Astrocyte (in vitro differentiated cells and primary cell): ENCODE measurements around the gene CDKN2B-AS1. TPM values are rescaled to one million over a fixed set of nuclear protein-coding genes. Genes with fewer than 3 reads are reported as not detected.

Source experiments
- DNase-seq: peaks from one replicate; pipeline ENCODE4 v3.0.0-alpha.2; 2010; ENCODE audit warnings: low read depth
- FAIRE-seq: peaks from 2 replicates; lab custom pipeline; 2011; peaks lifted over from hg19 to GRCh38; lab: Jason Lieb, UNC
- H2AFZ ChIP-seq: 2 replicates; pipeline ENCODE4 v1.6.0; 2012; ENCODE audit warnings: low read depth, low read length, inconsistent platforms
- H3K27ac ChIP-seq: 2 replicates; pipeline ENCODE4 v1.5.1; 2011; ENCODE audit warnings: low read depth, low read length, inconsistent platforms
- H3K27me3 ChIP-seq: 2 replicates; pipeline ENCODE4 v1.6.0; 2011; ENCODE audit warnings: low read length, inconsistent platforms; ENCODE audit not compliant: insufficient read depth
- H3K36me3 ChIP-seq: 2 replicates; pipeline ENCODE4 v1.5.1; 2011; ENCODE audit warnings: low read length, inconsistent platforms; ENCODE audit not compliant: insufficient read depth
- H3K4me1 ChIP-seq: 2 replicates; pipeline ENCODE4 v1.5.1; 2011; ENCODE audit warnings: low read length, inconsistent platforms; ENCODE audit not compliant: insufficient read depth
- H3K4me2 ChIP-seq: 2 replicates; pipeline ENCODE4 v1.6.0; 2012; ENCODE audit warnings: low read length, inconsistent platforms
- H3K4me3 ChIP-seq: 2 replicates; pipeline ENCODE4 v1.5.1; 2011; ENCODE audit warnings: low read depth, mild to moderate bottlenecking, low read length, inconsistent platforms; ENCODE audit not compliant: insufficient read depth
- H3K79me2 ChIP-seq: 2 replicates; pipeline ENCODE4 v1.6.0; 2012; ENCODE audit warnings: mild to moderate bottlenecking, low read length, inconsistent platforms; ENCODE audit not compliant: insufficient read depth
- H3K9ac ChIP-seq: 2 replicates; pipeline ENCODE4 v1.6.0; 2012; ENCODE audit warnings: mild to moderate bottlenecking, low read length, inconsistent platforms
- H3K9me3 ChIP-seq: 2 replicates; pipeline ENCODE4 v1.5.1; 2012; ENCODE audit warnings: low read depth, mild to moderate bottlenecking, low read length, inconsistent platforms; ENCODE audit not compliant: insufficient read depth
- H4K20me1 ChIP-seq: 2 replicates; pipeline ENCODE4 v1.6.0; 2012; ENCODE audit warnings: low read length, inconsistent platforms; ENCODE audit not compliant: insufficient read depth
- H3K27ac Mint-ChIP-seq: one replicate; pipeline ENCODE4 v1.8.0; 2021; ENCODE audit warnings: mild to moderate bottlenecking, mixed read lengths; ENCODE audit not compliant: unreplicated experiment
- H3K27me3 Mint-ChIP-seq: one replicate; pipeline ENCODE4 v1.8.0; 2021; ENCODE audit warnings: low read depth, mixed read lengths; ENCODE audit not compliant: unreplicated experiment
- H3K36me3 Mint-ChIP-seq: one replicate; pipeline ENCODE4 v1.8.0; 2021; ENCODE audit warnings: low read depth, mixed read lengths; ENCODE audit not compliant: unreplicated experiment
- H3K4me1 Mint-ChIP-seq: one replicate; pipeline ENCODE4 v1.8.0; 2021; ENCODE audit warnings: low read depth, mixed read lengths; ENCODE audit not compliant: unreplicated experiment
- H3K4me3 Mint-ChIP-seq: one replicate; pipeline ENCODE4 v1.8.0; 2021; ENCODE audit warnings: mild to moderate bottlenecking, moderate library complexity, mixed read lengths; ENCODE audit not compliant: unreplicated experiment
- H3K9me3 Mint-ChIP-seq: one replicate; pipeline ENCODE4 v1.8.0; 2021; ENCODE audit warnings: mild to moderate bottlenecking, mixed read lengths; ENCODE audit not compliant: unreplicated experiment
- EZH2 ChIP-seq: IDR thresholded peaks from 2 replicates; pipeline ENCODE4 v1.6.1; 2012; ENCODE audit warnings: mild to moderate bottlenecking, low read length, inconsistent platforms; ENCODE audit not compliant: insufficient read depth
- total RNA-seq: library from RNA; stranded (reverse); gene quantifications from 2 replicates; pipeline ENCODE4 v1.2.1, GENCODE V29; 2021
- TF ChIP-seq, protein P1 (sequence below): IDR thresholded peaks from 2 replicates; pipeline ENCODE4 v1.5.1; 2011; ENCODE audit warnings: low read depth, mild to moderate bottlenecking, inconsistent platforms, low read length, moderate library complexity; ENCODE audit not compliant: insufficient read depth

The CDKN2B-AS1 gene
- total RNA-seq, 1 donor from 2014 or later, result 2.3 TPM

DNA sequence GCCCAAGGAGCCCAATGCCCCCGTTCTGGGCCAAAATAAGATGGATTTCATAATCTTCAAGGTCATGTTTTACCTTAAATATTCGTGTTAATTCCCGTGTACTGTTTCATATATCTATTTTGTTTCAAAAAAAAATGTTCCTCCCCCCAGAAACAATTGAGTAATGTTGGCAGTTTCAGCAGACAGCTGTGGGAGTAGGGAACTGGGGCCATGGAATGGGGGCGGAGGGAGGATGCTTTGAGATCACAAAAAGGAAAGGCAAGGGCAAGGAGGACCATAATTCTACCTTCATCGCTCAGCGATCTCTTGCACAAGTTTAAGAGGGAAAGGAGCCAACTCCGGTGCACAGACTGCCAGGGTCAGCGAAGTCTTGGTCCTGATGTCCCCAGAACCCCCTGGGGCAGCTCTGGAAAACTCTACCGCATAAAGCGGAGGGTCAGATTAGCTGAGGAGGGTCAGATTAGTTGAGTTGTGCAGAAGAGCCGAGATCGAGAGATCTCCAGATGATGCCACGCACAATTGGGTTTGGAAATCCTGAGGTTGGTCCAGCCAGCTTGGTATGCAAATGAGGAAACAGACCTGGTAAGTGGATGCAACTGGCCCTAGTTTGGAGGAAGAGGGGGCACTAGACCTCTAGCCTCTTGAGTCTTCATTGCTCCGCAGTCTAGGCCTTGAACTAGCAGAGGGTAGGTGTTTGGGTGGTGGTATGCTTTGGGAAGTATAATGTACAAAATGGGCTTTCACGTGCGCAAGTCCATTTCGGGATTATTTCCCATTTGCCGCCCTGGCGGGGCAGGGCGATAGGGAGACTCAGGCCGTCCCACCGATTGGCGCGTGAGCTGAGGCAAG, 24.4 kb upstream of the CDKN2B-AS1 start:
- no peak overlapping the region for H3K4me3 Mint-ChIP-seq
- Histone ChIP-seq H2AFZ (no peak overlapping the region), H4K20me1 (peaks cover 62% of the 10 kb centered on the region), H3K27me3 (peaks cover 65% of the 10 kb centered on the region), H3K4me2 (peak overlapping the region; percentile 71), H3K36me3 (peaks cover 11% of the 10 kb centered on the region), H3K9me3 (peaks cover 8% of the 10 kb centered on the region), H3K4me1 (peaks cover 18% of the 10 kb centered on the region), H3K9ac (no peak overlapping the region), H3K79me2 (no peaks in the 10 kb centered on the region), H3K27ac (no peak overlapping the region), H3K4me3 (no peak overlapping the region)
- H3K4me1 Mint-ChIP-seq, result peaks cover 4% of the 10 kb centered on the region
- TF ChIP-seq EZH2, result no peak
- TF ChIP-seq, protein P1, sequence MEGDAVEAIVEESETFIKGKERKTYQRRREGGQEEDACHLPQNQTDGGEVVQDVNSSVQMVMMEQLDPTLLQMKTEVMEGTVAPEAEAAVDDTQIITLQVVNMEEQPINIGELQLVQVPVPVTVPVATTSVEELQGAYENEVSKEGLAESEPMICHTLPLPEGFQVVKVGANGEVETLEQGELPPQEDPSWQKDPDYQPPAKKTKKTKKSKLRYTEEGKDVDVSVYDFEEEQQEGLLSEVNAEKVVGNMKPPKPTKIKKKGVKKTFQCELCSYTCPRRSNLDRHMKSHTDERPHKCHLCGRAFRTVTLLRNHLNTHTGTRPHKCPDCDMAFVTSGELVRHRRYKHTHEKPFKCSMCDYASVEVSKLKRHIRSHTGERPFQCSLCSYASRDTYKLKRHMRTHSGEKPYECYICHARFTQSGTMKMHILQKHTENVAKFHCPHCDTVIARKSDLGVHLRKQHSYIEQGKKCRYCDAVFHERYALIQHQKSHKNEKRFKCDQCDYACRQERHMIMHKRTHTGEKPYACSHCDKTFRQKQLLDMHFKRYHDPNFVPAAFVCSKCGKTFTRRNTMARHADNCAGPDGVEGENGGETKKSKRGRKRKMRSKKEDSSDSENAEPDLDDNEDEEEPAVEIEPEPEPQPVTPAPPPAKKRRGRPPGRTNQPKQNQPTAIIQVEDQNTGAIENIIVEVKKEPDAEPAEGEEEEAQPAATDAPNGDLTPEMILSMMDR, result no peak
- peaks cover 81% of the 10 kb centered on the region for H3K27me3 Mint-ChIP-seq
- FAIRE-seq (no peak), DNase-seq (no peak)
- peaks cover 31% of the 10 kb centered on the region for H3K9me3 Mint-ChIP-seq
- H3K36me3 Mint-ChIP-seq, result peaks cover 26% of the 10 kb centered on the region
- peak overlapping the region; percentile 70 for H3K27ac Mint-ChIP-seq

DNA sequence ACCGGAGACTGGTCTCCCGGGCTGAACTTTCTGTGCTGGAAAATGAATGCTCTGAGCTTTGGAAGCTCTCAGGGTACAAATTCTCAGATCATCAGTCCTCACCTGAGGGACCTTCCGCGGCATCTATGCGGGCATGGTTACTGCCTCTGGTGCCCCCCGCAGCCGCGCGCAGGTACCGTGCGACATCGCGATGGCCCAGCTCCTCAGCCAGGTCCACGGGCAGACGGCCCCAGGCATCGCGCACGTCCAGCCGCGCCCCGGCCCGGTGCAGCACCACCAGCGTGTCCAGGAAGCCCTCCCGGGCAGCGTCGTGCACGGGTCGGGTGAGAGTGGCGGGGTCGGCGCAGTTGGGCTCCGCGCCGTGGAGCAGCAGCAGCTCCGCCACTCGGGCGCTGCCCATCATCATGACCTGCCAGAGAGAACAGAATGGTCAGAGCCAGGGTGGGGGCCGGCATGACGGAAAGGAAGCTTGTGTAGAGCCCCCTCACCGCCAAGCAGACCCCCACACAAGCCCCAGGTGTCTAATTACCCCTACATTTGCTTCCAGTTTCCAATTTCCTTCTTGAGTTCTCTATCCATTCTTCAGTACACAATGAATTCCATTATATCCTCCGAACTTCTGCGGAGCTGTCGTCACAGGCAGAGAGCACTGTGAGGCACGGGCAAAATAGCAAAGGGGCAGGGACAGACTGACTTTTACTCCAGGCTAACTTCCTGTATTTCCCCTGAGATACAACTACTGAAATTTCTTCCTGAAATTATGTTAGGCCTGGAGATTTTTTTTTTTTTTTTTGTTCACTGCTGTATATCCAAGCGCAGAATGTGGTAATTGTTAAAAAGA, 23.6 kb upstream of the CDKN2B-AS1 start:
- no peak overlapping the region for H3K4me3 ChIP-seq
- Mint-ChIP-seq H3K9me3 (peaks cover 27% of the 10 kb centered on the region), H3K36me3 (peaks cover 26% of the 10 kb centered on the region), H3K27me3 (peaks cover 80% of the 10 kb centered on the region), H3K4me3 (peak overlapping the region; percentile 72), H3K27ac (peak overlapping the region; percentile 34), H3K4me1 (peaks cover 4% of the 10 kb centered on the region)
- H2AFZ ChIP-seq, result no peak overlapping the region
- TF ChIP-seq, protein P1, result no peak
- peak; percentile 92 for TF ChIP-seq EZH2
- H3K9me3 ChIP-seq, result peaks cover 8% of the 10 kb centered on the region
- H3K27me3 ChIP-seq, result peaks cover 72% of the 10 kb centered on the region
- no peak overlapping the region for H3K9ac ChIP-seq
- H4K20me1 ChIP-seq, result peaks cover 70% of the 10 kb centered on the region
- peaks cover 10% of the 10 kb centered on the region for H3K4me1 ChIP-seq
- H3K4me2 ChIP-seq, result peak overlapping the region; percentile 71
- no peak for FAIRE-seq
- no peak overlapping the region for H3K27ac ChIP-seq
- no peak for DNase-seq
- no peaks in the 10 kb centered on the region for H3K79me2 ChIP-seq
- peaks cover 11% of the 10 kb centered on the region for H3K36me3 ChIP-seq
